Measurements from ENCODE around the gene PRMT3.
"Not testable (repeated sequence)": the region's sequence is repeated elsewhere in the genome, so short reads cannot be mapped to it uniquely, and the experiment has no call there.

Gene PRMT3

GRCh38 chr11:20364341-20364792 lies 23.1 kb upstream of the PRMT3 start:
- no peak for TF ChIP-seq CTCF (IDR thresholded peaks at IDR 0.05; ENCODE audit: extremely low read depth, insufficient read depth, missing control alignments)
- in situ Hi-C loops (cut with MboI; ENCODE audit: low pct_unique_long_range_greater_than_20kb, low sequenced_read_pairs, unreplicated experiment): loop anchor here (25.0 kb wide), 1 partner anchor 402 kb away; no protein-coding TSS in a partner anchor
- DNase-seq (ENCODE audit: low spot score): peak; percentile 30

GRCh38 chr11:20365465-20365864 lies 22.1 kb upstream of the PRMT3 start:
- DNase-seq (ENCODE audit: low spot score): not testable (repeated sequence)
- in situ Hi-C loops (cut with MboI; ENCODE audit: low pct_unique_long_range_greater_than_20kb, low sequenced_read_pairs, unreplicated experiment): loop anchor here (25.0 kb wide), 1 partner anchor 403 kb away; no protein-coding TSS in a partner anchor

DNA sequence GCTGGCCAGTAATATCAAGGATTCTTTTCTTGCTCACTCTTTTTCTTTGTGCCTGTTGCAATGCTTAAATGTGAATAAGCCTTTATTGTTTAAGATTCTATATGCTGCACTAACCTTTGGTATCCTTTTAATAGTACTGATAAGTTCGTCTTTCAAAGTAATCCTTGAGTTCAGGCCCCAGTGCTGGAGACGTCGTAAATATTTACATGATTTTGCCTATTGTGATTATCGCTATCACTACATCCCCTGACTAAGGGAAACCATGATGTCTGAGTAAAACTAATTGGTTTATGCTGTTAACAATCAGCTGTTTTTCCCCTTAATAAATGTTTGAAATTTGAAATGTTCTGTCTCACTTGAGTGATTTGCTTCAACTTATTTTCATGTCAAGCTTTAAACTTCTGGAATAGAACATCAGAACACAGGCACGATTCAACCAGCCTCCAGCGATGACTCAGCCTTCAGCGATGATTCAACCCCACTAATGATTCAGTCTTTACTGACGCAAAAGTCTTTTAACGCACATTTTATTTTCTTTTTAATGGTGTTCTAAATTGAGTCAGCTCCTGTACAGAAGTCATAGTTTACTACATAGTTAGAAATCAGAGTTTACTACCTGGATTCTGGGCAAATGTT lies 20.1 kb upstream of the PRMT3 start:
- in situ Hi-C loops (cut with MboI; ENCODE audit: low pct_unique_long_range_greater_than_20kb, low sequenced_read_pairs, unreplicated experiment): loop anchor here (25.0 kb wide), 1 partner anchor 405 kb away; no protein-coding TSS in a partner anchor
- TF ChIP-seq CTCF (IDR thresholded peaks at IDR 0.05; ENCODE audit: extremely low read depth, insufficient read depth, missing control alignments): no peak
- peak; percentile 36 for DNase-seq (ENCODE audit: low spot score)

DNA sequence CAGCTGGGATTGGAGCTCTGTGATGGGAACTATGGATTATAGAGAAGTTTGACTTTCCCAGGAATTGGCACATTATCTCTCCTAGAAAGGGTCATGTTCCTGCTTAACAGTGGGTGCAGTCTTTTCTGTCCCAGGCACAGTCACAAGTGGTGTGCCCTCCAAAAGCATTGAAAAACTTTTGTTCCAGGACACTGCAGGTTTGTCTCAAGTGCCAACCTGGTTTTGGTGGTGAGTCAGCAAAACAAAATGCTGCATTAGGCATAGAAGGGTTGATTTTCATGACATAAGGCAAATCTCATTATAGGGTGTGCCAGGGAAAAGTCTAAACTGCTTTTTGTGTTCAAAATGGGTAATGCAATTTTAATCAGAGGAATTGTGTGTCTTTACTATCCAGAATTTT lies 19.1 kb upstream of the PRMT3 start:
- no peak for TF ChIP-seq CTCF (IDR thresholded peaks at IDR 0.05; ENCODE audit: extremely low read depth, insufficient read depth, missing control alignments)
- DNase-seq (ENCODE audit: low spot score): no peak
- in situ Hi-C loops (cut with MboI; ENCODE audit: low pct_unique_long_range_greater_than_20kb, low sequenced_read_pairs, unreplicated experiment): loop anchor here (25.0 kb wide), 1 partner anchor 406 kb away; no protein-coding TSS in a partner anchor

- no peak for TF ChIP-seq CTCF (IDR thresholded peaks at IDR 0.05; ENCODE audit: extremely low read depth, insufficient read depth, missing control alignments)
- DNase-seq (ENCODE audit: low spot score): no peak
- in situ Hi-C loops (cut with MboI; ENCODE audit: low pct_unique_long_range_greater_than_20kb, low sequenced_read_pairs, unreplicated experiment): loop anchor here (25.0 kb wide), 1 partner anchor 408 kb away; no protein-coding TSS in a partner anchor
Observed at GRCh38 chr11:20369826-20370225, 17.7 kb upstream of the PRMT3 start.

- no peak for TF ChIP-seq CTCF (IDR thresholded peaks at IDR 0.05; ENCODE audit: extremely low read depth, insufficient read depth, missing control alignments)
- in situ Hi-C loops (cut with MboI; ENCODE audit: low pct_unique_long_range_greater_than_20kb, low sequenced_read_pairs, unreplicated experiment): loop anchor here (25.0 kb wide), 1 partner anchor 410 kb away; no protein-coding TSS in a partner anchor
- DNase-seq (ENCODE audit: low spot score): no peak
Observed at GRCh38 chr11:20372081-20372626, 15.4 kb upstream of the PRMT3 start.

- DNase-seq (ENCODE audit: low spot score): no peak
- TF ChIP-seq CTCF (IDR thresholded peaks at IDR 0.05; ENCODE audit: extremely low read depth, insufficient read depth, missing control alignments): no peak
- in situ Hi-C loops (cut with MboI; ENCODE audit: low pct_unique_long_range_greater_than_20kb, low sequenced_read_pairs, unreplicated experiment): loop anchor here (25.0 kb wide), 1 partner anchor 411 kb away; no protein-coding TSS in a partner anchor
Observed at GRCh38 chr11:20373147-20373546, 14.4 kb upstream of the PRMT3 start.
